A673 (cell line): Measurements from ENCODE around the gene SELENOS. TPM values are rescaled to one million over a fixed set of nuclear protein-coding genes. Genes with fewer than 3 reads are reported as not detected.

Experiments used
- BruUV-seq: library from RNA; stranded (reverse); fragments of 400-500 nt; replicated peaks from 2 replicates; lab custom pipeline; 2021; lab: Mats Ljungman, UMichigan
- CTCF ChIA-PET: fragments of 300-600 bp; sonication (Branson Sonifier 250); formaldehyde crosslinking; loops from one replicate; lab custom pipeline; 2022; ENCODE audit warnings: antibody characterized with exemption; lab: Charles Lee
- POLR2A ChIA-PET: fragments of 300-600 bp; sonication (Branson Sonifier 250); formaldehyde crosslinking; loops from one replicate; lab custom pipeline; 2022; ENCODE audit warnings: antibody characterized with exemption; ENCODE audit not compliant: low non-redundant PET; lab: Charles Lee
- DNase-seq: peaks from one replicate; pipeline ENCODE4 v3.0.0-alpha.2; 2015; ENCODE audit warnings: low spot score
- H3K27ac ChIP-seq: fragments of 200-600 bp; sonication (generic); 2 replicates; pipeline ENCODE4 v1.5.1; 2016; ENCODE audit warnings: mixed run types, low read depth, mild to moderate bottlenecking, mixed read lengths, antibody characterized with exemption, low read length; ENCODE audit not compliant: poor library complexity, severe bottlenecking
- H3K27me3 ChIP-seq: fragments of 200-600 bp; sonication (generic); replicated peaks from 2 replicates; pipeline ENCODE4 v1.6.1; 2017; ENCODE audit warnings: mixed run types, low read depth, mild to moderate bottlenecking, mixed read lengths, antibody characterized with exemption, low read length; ENCODE audit not compliant: insufficient read depth, poor library complexity
- H3K36me3 ChIP-seq: fragments of 200-600 bp; sonication (generic); 2 replicates; pipeline ENCODE4 v1.6.1; 2016; ENCODE audit warnings: mixed run types, mild to moderate bottlenecking, mixed read lengths, antibody characterized with exemption, low read length; ENCODE audit not compliant: insufficient read depth, poor library complexity, severe bottlenecking
- H3K4me1 ChIP-seq: fragments of 200-600 bp; sonication (generic); 2 replicates; pipeline ENCODE4 v1.6.1; 2017; ENCODE audit warnings: mixed run types, mild to moderate bottlenecking, mixed read lengths, antibody characterized with exemption, low read length; ENCODE audit not compliant: insufficient read depth, poor library complexity, severe bottlenecking
- H3K4me3 ChIP-seq: fragments of 200-600 bp; sonication (generic); 2 replicates; pipeline ENCODE4 v1.5.1; 2016; ENCODE audit warnings: low read depth, mixed run types, mild to moderate bottlenecking, mixed read lengths, low read length; ENCODE audit not compliant: poor library complexity, severe bottlenecking
- H3K9me3 ChIP-seq: fragments of 200-600 bp; sonication (generic); 2 replicates; pipeline ENCODE4 v1.6.1; 2016; ENCODE audit warnings: mixed run types, low read depth, mild to moderate bottlenecking, mixed read lengths, antibody characterized with exemption, low read length; ENCODE audit not compliant: poor library complexity, severe bottlenecking
- CTCF ChIP-seq: fragments of 300-800, 200-600 bp; sonication (generic); conservative IDR thresholded peaks from 2 replicates; pipeline ENCODE4 v1.5.1; 2017; ENCODE audit warnings: low read depth, mild to moderate bottlenecking, antibody characterized with exemption, low read length, moderate library complexity, mixed read lengths
- EZH2 ChIP-seq: fragments of 200-600 bp; sonication (generic); IDR thresholded peaks from 2 replicates; pipeline ENCODE4 v1.6.1; 2017; ENCODE audit warnings: borderline replicate concordance, low read depth, mild to moderate bottlenecking, mixed read lengths, antibody characterized with exemption, low read length; ENCODE audit not compliant: poor library complexity, severe bottlenecking
- intact Hi-C: fragments of 100-400 bp; cut with micrococcal nuclease; formaldehyde crosslinking; loops from one replicate; pipeline ENCODE4 v1.10.0; 2022; ENCODE audit not compliant: unreplicated experiment
- total RNA-seq: library from RNA; stranded (reverse); gene quantifications from 2 replicates; pipeline ENCODE4 v1.2.3, GENCODE V29; 2021

Gene SELENOS
- total RNA-seq, 1 experiment from 2014 or later = 40.1 TPM

- H3K36me3 ChIP-seq = no peaks in the 10 kb centered on the region
- H3K4me1 ChIP-seq = no peaks in the 10 kb centered on the region
- H3K27me3 ChIP-seq = no peaks in the 10 kb centered on the region
- no peaks in the 10 kb centered on the region for H3K9me3 ChIP-seq
- H3K27ac ChIP-seq = no peak overlapping the region
- H3K4me3 ChIP-seq = no peak overlapping the region
- ChIA-PET POLR2A (no interaction called here), CTCF (no interaction called here)
- TF ChIP-seq CTCF = no peak
- TF ChIP-seq EZH2 = no peak
- no TSS peak for BruUV-seq
- intact Hi-C loops = no loop called here
- no peak for DNase-seq
Observed at GRCh38 chr15:101309436-101310160, 32.3 kb upstream of the SELENOS start.

- BruUV-seq = no TSS peak
- H3K27me3 ChIP-seq = no peaks in the 10 kb centered on the region
- H3K4me1 ChIP-seq = no peaks in the 10 kb centered on the region
- CTCF ChIA-PET = no interaction called here
- intact Hi-C loops = no loop called here
- H3K27ac ChIP-seq = no peak overlapping the region
- H3K4me3 ChIP-seq = no peak overlapping the region
- no peak for DNase-seq
- no peaks in the 10 kb centered on the region for H3K36me3 ChIP-seq
- POLR2A ChIA-PET = no interaction called here
- no peaks in the 10 kb centered on the region for H3K9me3 ChIP-seq
- TF ChIP-seq EZH2 = no peak
Observed at GRCh38 chr15:101308604-101309435, 31.5 kb upstream of the SELENOS start.

- POLR2A ChIA-PET = no interaction called here
- intact Hi-C loops = no loop called here
- DNase-seq = no peak
- CTCF ChIA-PET = no interaction called here
- no TSS peak for BruUV-seq
- Histone ChIP-seq H3K4me3 (no peak overlapping the region), H3K27ac (no peak overlapping the region), H3K4me1 (no peaks in the 10 kb centered on the region), H3K27me3 (no peaks in the 10 kb centered on the region), H3K9me3 (no peaks in the 10 kb centered on the region), H3K36me3 (no peaks in the 10 kb centered on the region)
- TF ChIP-seq EZH2 (no peak), CTCF (no peak)
Observed at GRCh38 chr15:101307897-101308603, 30.8 kb upstream of the SELENOS start.
